Fibroblast of skin of left biceps (primary cell): ENCODE data around the gene PBX3.

Source experiments
- DNase-seq, 2 experiments: peaks; one replicate each; pipeline ENCODE4 v3.0.0-alpha.2; 2013; ENCODE audit warnings: low read depth in 2 of 2

Gene PBX3

DNA sequence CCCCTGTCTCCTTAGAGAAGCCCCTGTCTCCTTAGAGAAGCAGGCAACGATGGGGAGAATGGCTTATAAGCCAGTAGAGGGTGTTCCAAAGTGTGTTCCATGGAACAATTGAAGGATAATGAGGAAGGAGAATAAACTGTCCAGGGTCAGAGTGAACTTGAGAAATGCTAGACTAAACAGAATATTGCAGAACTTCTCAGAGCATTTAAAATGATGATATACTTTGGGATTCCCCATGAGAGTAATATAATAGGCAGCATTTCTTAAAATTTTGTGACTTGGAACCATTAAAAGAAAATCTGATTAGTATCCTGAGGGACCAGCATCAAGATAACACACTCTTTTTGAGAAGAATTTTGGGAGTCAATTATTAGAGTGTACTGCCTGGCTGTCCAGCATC is 116.8 kb downstream of the PBX3 start:
- DNase-seq = no peak

DNA sequence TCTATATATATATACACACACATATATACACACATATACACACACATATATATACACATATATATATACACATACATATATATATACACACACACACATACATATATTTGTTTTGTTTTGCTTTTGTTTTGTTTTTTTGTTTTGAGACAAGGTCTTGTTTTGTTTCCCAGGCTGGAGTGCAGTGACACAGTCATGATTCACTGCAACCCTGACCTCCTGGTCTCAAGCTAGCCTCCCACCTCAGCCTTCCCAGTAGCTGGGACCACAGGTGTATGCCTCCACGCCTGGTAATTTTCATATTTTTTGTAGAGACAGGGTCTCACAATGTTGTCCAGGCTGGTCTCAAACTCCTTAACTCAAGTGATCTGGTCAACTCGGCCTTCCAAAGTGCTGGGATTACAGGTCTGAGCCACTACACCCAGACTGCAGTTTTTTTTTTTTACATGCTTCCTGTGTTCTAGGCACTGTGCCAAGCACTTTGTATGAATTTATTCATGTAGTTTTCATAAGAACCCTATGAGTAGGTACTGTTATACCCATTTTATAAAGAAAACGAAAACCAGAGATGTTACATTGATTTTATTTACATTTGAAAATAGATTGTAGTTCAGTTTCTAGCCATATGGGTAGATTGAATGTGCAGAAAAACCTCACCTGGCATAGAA is 120.7 kb downstream of the PBX3 start:
- no peak for DNase-seq

DNA sequence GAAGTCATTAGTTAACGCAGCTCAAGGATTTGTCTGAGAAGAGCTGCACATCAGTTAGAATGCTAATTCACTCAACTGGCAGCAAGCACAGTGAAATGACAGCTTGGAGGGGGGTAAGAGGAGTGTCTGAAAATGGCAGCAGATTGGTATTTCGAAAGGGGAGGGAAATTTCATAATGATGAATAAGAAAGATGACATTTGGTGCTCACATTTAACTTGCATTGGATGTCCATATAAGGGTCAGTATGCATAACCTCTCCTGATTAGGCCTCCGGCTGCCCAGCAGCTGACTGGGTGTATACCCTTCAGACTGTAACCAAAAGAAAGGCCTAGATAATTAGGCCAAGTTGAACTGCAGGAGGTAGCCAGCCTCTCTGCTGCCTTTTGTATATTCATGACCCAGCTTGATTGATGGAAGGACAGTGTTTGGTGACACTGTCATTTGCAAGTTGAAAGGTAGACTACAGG is 131.0 kb downstream of the PBX3 start:
- DNase-seq = no peak

DNA sequence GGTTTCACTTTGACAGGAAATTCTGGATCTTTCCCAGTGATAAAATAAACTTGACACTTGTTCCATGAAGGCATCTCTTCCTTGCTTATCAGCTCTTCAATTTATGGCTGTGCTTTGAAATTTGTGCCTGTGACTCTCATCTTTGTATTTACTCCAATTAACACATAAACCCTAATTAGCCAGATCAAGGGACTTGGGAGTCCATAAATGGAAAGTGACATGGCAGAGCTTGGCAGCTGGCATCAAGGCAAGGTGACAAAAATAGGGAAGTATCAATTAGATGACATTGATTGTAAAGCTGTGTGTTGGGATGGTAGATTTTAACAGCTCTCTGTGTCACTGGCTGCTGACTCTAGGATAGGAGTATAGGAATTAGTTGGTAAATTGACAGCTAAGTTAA is 133.9 kb downstream of the PBX3 start:
- no peak for DNase-seq

DNA sequence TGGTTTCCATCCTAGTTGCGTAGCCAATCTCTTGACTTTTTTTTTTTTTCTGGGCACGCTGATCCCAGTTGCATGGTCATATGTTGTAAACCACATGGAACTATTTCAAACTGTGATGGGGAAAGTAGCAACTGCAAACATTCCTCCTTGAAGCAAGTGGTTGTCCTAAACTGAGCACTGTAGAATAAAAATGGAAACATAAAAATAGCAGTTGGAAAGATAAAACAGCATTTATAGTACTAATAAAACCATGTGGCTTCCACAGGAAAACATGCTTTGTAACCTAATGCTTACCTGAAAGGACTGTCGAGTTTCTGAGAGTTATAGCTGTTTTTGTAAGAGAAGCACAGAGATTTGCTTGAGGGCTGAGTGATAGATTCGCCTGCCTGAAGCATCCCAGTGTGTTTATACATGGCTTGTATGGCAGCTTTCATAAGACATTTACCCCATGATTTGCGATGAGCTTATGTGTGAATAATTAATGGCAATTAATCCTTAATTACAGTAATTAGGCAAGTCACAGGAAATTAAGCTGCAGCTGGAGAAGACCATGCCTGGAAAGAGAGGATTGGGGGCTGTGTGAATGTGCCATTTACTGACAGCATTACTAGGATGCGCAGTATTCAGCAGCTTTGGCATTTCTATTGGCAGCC is 136.5 kb downstream of the PBX3 start:
- no peak for DNase-seq

DNA sequence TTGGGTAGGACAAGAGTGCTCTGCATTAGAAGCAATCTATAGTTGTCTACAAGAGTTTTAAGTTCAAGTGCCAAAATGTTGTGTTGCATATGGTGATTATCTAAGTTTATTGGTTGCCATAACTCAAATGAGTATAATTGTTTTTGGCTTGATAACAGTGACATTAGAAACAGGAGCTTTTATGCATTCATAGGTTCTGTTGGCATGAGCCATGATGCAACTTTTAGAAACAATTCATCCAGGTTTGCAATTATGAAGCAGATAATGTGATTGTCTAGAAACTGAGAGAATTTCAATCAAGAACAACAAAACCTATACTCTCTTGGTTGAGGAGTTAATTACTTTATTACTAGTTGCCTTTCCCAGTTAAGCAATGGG is 137.0 kb downstream of the PBX3 start:
- no peak for DNase-seq

DNA sequence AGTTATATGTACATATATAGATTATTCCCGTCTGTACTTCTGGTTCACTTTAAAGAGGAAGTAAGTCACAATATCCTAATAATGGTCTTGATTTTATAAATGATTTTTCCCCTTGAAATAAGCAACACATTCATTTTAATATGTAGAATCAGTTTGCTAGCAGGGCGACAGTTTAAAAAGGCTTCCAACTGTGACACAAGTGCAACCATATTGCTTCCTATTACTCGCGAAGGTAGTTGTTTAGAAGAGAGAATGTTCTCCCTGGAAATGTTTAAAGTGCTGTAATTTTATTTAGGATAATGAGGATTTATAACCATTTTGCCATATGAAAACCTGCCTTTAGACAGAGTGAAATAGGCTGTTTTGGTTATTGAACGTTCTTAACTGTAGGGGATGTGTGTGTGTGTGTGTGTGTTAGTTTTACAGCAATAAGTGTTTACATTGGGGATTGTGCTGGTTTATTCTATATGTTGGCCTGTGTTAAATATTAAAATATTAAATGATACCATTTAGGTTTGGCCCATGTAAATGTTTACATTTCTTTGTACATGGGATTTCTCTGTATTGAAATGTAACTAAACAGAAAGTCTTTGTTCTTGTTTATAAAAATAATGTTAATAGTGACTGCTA is 138.3 kb downstream of the PBX3 start:
- DNase-seq = no peak

DNA sequence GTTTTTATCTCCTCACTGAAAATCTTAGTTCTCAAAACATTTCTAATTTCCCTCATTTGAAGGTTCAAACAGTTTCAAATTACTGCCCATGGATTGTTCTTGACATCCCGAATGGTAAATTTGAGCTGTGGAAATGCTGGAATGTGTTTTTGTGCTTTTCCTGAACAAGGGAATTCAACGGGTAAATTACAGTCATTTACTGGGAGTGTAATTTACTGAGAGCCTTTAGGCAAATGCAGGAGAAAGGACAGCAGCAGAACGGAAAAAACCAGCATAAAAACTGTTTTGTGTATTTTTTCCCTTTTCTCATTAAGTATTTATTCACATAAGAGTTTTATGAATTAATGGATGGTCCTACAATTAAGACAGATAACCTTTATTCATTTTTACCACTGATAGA is 139.2 kb downstream of the PBX3 start:
- DNase-seq = no peak

DNA sequence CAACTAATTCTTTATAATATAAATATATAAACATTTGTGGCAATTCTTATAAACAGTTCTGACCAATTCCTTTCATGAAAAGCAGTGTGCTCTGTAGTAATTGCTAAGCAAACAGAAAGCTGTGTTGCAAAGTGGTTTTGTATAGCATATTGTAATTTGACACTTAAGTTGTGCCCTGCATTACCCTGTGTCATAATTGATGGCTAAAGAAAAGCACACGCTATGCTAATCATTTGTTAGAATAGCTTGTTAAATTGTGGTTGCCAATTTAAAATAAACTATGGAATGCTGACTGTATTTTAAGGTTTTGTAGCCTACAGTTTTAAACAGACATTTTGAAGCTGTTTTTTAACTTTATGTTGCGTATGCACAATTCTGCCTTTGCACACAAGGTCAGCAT is 140.0 kb downstream of the PBX3 start:
- DNase-seq = no peak

DNA sequence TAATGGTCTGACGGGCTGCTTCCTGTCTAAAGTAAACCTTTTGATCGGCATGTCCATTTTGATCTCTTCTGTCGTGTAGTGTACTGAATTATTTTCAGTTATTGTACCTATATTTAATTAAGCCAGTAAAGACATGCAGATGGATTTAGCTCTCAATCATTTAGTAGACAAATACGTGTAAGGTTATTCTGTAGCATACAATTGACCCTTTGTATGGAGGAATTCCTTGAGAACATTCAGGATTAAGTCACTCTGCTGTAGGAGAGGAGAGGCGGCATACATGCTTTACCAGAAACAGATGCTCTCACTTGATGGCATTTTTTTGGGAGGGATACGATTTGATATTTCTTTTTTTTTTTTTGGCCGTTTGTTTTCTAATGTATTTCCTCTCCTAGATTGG is 141.0 kb downstream of the PBX3 start:
- no peak for DNase-seq

DNA sequence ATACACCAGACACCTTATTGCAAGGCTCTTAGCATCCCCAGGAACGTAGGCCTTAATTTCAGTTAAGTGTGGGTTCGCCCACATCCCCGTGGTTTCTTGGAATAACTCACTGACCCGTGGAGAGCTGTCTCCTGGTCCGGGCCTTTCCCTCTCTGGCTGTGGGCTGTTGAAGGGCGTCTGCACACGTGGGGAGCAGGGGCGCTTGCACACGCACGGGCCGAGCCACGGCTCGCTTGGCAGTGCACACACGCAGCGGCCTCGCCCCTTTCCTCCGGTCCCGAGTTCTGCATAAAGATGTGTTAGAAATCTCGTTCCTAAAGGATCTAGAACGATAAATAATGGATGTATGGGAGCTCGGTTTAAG is 141.9 kb downstream of the PBX3 start:
- DNase-seq = no peak

DNA sequence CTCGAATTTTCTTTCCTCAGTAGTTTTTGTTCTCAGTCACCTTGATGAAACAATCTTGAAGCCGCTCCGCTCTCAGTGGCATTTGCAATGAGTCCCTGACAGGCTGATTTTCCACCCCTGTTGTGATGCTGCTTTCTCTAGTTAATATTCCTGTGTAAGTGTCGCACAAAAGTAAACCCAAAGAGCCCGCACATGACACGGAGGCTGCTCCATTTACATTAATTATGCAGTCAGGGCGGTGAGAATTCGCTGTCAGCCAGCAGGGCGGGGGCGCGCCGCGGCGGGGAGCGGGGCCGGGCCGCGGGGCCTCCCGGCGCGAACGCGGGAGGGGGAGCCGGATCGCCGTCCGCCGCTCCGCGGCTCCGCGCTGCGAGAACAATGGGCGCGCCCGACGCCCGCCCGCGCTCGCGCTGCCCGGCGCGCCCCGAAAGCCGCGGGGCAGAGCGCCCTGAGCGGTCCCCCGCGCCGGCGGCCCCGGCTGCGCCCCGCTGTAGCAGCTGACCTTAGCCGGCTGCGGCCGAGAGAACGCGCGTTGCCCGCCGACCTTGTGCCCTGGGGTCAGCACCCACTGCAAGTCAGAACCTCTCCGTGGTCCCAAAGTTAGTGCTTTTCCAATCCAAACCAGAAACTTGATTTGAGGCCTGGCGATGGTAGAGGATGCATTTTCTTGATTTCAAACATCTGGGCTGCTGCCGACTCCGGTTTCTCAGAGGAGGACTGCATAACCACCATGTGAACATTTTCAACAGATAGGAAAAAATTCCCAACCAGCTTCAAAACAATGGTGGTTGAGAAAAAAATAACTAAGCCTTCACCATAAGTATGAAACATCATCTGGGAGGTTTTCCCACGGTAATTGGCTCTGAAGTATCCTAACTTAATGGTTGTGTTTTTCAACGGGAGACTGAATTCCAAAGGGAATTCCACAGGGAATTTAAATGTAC is 142.6 kb downstream of the PBX3 start:
- peak; percentile 24 to 28 for DNase-seq

DNA sequence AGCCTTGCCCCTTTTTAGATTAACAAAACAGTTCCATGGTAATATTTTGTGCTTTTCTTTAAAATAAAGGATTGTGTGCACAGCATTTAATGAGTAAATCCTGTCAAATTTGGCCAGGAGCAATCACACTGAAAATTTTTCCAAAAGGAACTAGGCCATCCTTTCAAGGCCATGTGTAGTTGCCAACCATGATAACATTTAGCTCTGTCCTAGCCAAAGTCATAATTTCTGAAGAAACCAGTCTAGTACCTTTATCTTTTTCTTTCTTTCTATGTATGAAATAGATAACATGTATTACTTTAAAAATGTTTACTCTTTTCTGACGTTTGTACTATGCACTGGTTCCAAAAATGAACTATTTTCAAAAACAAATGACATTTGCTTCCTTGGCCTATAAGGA is 143.7 kb downstream of the PBX3 start:
- DNase-seq = no peak

DNA sequence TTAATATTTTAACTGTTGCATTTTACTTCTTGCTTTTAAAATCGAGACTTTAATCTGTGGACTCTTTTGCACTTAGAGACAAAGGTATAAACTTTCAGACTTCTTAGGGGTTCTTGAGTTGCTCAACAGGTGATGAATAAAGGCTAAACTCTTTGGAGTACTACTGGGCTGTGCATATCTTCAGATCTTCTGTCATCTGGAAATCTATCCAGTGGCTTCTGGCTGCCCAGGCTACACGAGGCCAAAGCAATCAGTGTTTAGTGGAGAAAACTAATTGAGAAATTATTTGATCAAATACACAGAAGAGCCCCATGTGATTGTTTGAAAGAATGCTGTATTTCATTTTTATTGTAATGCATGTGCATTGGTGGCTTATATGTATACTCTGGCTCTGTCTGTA is 146.1 kb downstream of the PBX3 start:
- DNase-seq = no peak

DNA sequence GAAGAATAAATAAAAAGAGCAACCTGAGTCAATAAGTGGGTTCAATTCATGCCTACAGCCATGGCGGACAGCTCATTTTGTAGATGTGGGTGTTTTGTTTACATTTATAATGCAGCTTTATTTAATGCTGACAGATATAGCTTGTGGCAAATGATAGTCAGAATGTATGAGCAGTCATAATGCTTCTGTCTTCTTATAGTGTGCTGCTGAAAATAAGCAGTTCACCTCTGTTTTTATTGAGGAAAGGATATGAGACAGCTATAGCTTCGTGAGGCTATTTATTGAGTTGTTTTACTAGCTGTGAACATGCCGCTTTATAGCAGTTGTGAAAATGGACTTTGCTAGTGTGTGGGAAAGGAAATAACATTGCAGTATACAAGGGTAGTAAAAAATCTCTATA is 147.4 kb downstream of the PBX3 start:
- DNase-seq = no peak

DNA sequence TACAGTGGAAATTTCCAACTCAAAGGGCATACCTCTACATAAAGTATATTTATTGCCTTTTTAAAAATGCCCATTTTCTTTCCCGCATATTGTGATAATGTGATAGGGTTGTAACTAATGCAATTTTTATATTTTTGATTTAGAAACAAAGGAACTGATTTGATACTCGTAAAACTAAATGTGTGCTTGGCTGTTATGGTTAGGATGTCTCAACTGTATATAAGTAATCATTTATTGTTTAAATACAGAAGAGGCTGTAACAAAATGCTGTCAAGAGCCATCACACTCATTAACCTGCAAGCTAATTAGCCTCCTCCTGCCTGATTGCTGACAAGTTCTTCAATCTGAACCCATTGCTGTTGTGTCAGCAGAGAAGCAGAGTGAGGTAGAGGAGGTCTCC is 149.2 kb downstream of the PBX3 start:
- no peak for DNase-seq

DNA sequence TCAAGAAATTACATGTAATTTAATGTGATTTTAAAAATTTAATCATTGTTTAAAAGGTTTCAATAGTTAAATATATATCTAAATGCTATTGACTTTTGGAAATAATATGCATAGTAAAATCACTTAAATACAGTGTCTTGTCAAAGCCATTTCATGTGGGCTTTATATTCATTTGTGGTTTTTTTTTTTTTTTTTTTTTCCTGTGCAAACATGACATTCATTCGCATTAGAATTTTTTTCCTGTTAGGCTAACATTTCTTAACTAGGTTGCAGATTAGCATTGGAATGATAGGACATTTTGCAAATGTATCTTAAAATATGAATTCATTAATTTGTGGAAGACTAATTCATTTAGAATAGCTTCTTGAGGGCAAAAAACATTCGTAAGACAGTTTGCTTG is 149.8 kb downstream of the PBX3 start:
- no peak for DNase-seq

DNA sequence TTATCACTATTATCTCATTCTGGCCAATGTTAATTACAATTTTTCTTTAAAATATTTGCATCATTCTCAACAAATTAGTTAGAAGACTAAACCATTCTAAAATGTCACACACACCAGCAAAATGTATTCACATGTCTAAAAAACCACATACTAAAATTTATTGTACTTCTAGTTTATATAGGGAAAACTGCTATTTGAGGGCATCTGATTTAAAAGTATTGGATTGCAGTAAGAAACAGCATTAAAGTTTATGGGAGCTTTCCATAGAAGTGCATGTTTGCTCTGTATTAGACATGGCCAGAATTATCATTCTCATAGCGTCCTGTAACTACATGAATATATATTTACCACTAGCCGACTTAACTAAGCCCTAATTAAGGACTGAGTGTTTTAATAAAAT is 150.3 kb downstream of the PBX3 start:
- no peak for DNase-seq

DNA sequence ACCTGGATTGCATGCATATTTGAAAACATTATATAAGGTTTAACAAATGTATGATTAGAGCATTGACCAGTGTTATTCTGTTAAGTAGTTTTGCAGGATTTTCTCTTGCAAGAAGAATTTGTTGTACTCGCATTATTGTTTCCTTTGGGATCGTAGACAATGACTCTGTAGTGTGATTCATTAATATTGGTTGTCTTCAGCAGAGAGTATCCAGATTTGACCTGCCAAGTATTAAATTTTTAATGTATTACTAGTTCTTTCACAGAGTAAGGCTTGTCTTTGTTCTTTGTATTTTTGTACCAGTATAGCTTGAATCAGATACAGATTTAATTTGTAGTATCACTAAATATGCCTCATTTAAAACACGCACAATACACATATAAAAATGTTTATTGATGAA is 155.0 kb downstream of the PBX3 start:
- DNase-seq = no peak

DNA sequence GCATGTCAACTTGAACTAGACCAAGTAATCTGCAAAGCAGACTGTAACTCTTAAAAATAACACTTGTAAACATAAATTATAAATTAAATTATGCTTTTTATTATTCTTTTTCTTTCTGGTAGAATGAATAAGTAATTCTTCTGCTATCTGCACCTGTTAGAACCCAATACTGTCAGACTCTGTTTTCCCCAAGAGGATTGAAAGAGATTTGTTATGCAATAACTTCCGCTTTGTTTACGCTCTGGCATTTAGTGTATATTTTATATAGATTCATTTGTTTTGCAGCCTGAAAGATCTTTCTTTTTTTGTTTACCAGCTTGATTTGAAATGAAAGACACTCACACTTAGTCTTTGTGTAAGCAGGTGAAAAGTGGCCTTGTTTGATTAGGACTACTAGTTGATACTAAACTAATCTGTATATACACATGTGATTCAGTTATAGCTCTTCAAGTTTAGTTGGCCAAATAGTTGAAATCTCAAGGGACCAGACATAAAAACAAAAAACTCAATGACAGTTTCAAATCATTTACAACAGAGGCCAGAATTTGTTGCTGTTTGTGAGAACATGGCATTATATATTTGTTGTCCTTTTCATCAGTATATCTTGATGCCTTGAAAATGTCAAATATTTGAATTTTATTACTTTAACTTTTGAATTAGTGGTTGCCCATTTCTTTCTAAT is 155.8 kb downstream of the PBX3 start:
- no peak for DNase-seq

DNA sequence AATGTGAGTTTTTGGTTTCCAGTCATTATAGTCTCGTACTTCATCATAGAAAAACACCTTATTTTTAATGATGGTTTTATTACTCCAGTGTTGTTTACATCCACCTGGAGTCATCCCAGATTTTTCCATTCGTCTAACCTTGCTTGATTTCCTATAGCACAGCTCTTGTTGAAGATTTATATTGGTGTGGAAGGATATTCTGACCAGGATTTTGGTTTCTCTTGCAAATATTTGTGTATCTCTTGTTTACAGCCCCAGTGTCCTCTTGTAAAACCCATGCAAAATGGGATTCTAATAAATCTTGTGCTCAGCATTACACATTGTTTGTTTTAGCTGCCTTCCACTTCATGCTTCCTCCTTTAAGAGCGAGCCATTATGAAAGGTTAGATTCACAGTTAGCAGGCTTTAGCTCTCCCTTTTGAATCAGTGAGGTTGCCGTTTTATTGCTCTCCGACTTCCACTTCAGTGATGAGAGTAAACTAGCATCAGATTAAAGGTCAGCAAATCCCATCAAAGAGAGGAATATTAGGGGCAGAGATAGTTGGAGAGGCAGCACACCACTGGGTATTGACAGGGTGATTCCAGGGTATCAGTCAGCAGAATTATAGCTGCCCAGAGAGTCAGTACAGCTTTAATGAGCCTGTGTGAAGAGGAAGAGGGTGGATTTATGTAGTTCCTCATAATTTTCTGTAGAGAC is 157.1 kb downstream of the PBX3 start:
- DNase-seq = no peak
